ENCODE results near the gene LMAN2. TPM values are rescaled to one million over a fixed set of nuclear protein-coding genes. Genes with fewer than 3 reads are reported as not detected.

Gene LMAN2
- total and polyA plus RNA-seq, 2 experiments from 2014 or later, result 153 to 227 TPM

GRCh38 chr5:177336112-177336511 is 15.4 kb downstream of the LMAN2 start (continued):
- TF ChIP-seq, protein P1, sequence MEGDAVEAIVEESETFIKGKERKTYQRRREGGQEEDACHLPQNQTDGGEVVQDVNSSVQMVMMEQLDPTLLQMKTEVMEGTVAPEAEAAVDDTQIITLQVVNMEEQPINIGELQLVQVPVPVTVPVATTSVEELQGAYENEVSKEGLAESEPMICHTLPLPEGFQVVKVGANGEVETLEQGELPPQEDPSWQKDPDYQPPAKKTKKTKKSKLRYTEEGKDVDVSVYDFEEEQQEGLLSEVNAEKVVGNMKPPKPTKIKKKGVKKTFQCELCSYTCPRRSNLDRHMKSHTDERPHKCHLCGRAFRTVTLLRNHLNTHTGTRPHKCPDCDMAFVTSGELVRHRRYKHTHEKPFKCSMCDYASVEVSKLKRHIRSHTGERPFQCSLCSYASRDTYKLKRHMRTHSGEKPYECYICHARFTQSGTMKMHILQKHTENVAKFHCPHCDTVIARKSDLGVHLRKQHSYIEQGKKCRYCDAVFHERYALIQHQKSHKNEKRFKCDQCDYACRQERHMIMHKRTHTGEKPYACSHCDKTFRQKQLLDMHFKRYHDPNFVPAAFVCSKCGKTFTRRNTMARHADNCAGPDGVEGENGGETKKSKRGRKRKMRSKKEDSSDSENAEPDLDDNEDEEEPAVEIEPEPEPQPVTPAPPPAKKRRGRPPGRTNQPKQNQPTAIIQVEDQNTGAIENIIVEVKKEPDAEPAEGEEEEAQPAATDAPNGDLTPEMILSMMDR (conservative IDR thresholded peaks at IDR 0.05; ENCODE audit: low read depth in 2 of 2), result peak; percentile 41 to 77

- H3K36me3 Mint-ChIP-seq (ENCODE audit: low read depth), result peaks cover 61% of the 10 kb centered on the region
- H3K27me3 Mint-ChIP-seq (ENCODE audit: insufficient read depth, low read depth, poor library complexity), result peaks cover 11% of the 10 kb centered on the region
- H3K27ac ChIP-seq (ENCODE audit: low read depth), result no peak overlapping the region
- peaks cover 4% of the 10 kb centered on the region; the same call in 1 of the 2 replicates for H4K20me1 ChIP-seq (replicated peaks; ENCODE audit: insufficient read depth)
- H3K79me2 ChIP-seq (replicated peaks; ENCODE audit: insufficient read depth), result peaks cover 10% of the 10 kb centered on the region; the same call in 1 of the 2 replicates
- H3F3A ChIP-seq (replicated peaks; ENCODE audit: low read depth), result no peaks in the 10 kb centered on the region
- no peaks in the 10 kb centered on the region; the same call in 1 of the 2 replicates for H3K4me1 ChIP-seq (ENCODE audit: insufficient read depth)
- H3K4me1 Mint-ChIP-seq, result peaks cover 23% of the 10 kb centered on the region
- H3K4me3 ChIP-seq, result no peak overlapping the region
- no peak overlapping the region for H2AFZ ChIP-seq
- H3K4me3 Mint-ChIP-seq, result no peak overlapping the region; the same call in 2 of the 3 replicates
- ATAC-seq (no peak), DNase-seq (ENCODE audit: low spot score) (no peak)
- H3K9me2 ChIP-seq (ENCODE audit: insufficient read depth), result no peaks in the 10 kb centered on the region
- no peak overlapping the region; the same call in 1 of the 2 replicates for H3K27ac Mint-ChIP-seq
- H3K36me3 ChIP-seq (ENCODE audit: insufficient read depth), result peaks cover 5% of the 10 kb centered on the region; the same call in 1 of the 2 replicates
- H3K9me3 Mint-ChIP-seq, result no peaks in the 10 kb centered on the region
- H3K27me3 ChIP-seq (ENCODE audit: insufficient read depth), result no peaks in the 10 kb centered on the region
- H3K4me2 ChIP-seq, result no peak overlapping the region
- TF ChIP-seq EZH2phosphoT487 (IDR thresholded peaks at IDR 0.05; ENCODE audit: unreplicated experiment) (no peak), NANOG (IDR thresholded peaks at IDR 0.05; ENCODE audit: borderline replicate concordance) (no peak), CREB1 (CRISPR knock-in tag; IDR thresholded peaks at IDR 0.05; ENCODE audit: low read depth) (no peak), POLR2AphosphoS5 (IDR thresholded peaks at IDR 0.05; ENCODE audit: low read depth) (no peak), ZNF114 (CRISPR knock-in tag; IDR thresholded peaks at IDR 0.05) (no peak), ZNF331 (CRISPR knock-in tag; IDR thresholded peaks at IDR 0.05; ENCODE audit: low read depth) (no peak), JUNB (IDR thresholded peaks at IDR 0.05; ENCODE audit: unreplicated experiment) (no peak), STAT1 (IDR thresholded peaks at IDR 0.05; ENCODE audit: unreplicated experiment) (no peak), EZH2 (IDR thresholded peaks at IDR 0.05; ENCODE audit: low read depth, unreplicated experiment) (no peak)
- TF ChIP-seq, protein P2, sequence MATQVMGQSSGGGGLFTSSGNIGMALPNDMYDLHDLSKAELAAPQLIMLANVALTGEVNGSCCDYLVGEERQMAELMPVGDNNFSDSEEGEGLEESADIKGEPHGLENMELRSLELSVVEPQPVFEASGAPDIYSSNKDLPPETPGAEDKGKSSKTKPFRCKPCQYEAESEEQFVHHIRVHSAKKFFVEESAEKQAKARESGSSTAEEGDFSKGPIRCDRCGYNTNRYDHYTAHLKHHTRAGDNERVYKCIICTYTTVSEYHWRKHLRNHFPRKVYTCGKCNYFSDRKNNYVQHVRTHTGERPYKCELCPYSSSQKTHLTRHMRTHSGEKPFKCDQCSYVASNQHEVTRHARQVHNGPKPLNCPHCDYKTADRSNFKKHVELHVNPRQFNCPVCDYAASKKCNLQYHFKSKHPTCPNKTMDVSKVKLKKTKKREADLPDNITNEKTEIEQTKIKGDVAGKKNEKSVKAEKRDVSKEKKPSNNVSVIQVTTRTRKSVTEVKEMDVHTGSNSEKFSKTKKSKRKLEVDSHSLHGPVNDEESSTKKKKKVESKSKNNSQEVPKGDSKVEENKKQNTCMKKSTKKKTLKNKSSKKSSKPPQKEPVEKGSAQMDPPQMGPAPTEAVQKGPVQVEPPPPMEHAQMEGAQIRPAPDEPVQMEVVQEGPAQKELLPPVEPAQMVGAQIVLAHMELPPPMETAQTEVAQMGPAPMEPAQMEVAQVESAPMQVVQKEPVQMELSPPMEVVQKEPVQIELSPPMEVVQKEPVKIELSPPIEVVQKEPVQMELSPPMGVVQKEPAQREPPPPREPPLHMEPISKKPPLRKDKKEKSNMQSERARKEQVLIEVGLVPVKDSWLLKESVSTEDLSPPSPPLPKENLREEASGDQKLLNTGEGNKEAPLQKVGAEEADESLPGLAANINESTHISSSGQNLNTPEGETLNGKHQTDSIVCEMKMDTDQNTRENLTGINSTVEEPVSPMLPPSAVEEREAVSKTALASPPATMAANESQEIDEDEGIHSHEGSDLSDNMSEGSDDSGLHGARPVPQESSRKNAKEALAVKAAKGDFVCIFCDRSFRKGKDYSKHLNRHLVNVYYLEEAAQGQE (IDR thresholded peaks at IDR 0.05; ENCODE audit: unreplicated experiment), result no peak
- TF ChIP-seq, protein P1 (conservative IDR thresholded peaks at IDR 0.05; ENCODE audit: low read depth in 2 of 2), result no peak
- TF ChIP-seq, protein P3, sequence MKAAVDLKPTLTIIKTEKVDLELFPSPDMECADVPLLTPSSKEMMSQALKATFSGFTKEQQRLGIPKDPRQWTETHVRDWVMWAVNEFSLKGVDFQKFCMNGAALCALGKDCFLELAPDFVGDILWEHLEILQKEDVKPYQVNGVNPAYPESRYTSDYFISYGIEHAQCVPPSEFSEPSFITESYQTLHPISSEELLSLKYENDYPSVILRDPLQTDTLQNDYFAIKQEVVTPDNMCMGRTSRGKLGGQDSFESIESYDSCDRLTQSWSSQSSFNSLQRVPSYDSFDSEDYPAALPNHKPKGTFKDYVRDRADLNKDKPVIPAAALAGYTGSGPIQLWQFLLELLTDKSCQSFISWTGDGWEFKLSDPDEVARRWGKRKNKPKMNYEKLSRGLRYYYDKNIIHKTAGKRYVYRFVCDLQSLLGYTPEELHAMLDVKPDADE (IDR thresholded peaks at IDR 0.05), result no peak
Measured at GRCh38 chr5:177335701-177336065, 15.8 kb downstream of the LMAN2 start.

Measured in GM23338 (cell line).